ENCODE results near the gene OSGEP. TPM values are rescaled to one million over a fixed set of nuclear protein-coding genes. Genes with fewer than 3 reads are reported as not detected.

Gene OSGEP
- total RNA-seq, 1 experiment from 2014 or later: 64.1 TPM

- Histone ChIP-seq H3K27ac (ENCODE audit: low read length) (peak overlapping the region; percentile 80), H3K9me2 (replicated peaks; ENCODE audit: low read length) (no peaks in the 10 kb centered on the region), H3K36me3 (ENCODE audit: low read depth, low read length) (peaks cover 29% of the 10 kb centered on the region), H3K9me3 (ENCODE audit: low read length) (no peaks in the 10 kb centered on the region), H3K9ac (ENCODE audit: low read length) (peak overlapping the region; percentile 91), H4K20me1 (ENCODE audit: low read length) (peaks cover 38% of the 10 kb centered on the region), H3K4me3 (ENCODE audit: low read length) (peak overlapping the region; percentile 92), H3K79me2 (ENCODE audit: low read length) (peaks cover 55% of the 10 kb centered on the region), H3K4me1 (ENCODE audit: insufficient read depth, low read length) (peaks cover 18% of the 10 kb centered on the region), H2AFZ (ENCODE audit: low read length) (peak overlapping the region; percentile 84), H3F3A (ENCODE audit: low read length, unreplicated experiment) (no peaks in the 10 kb centered on the region), H3K4me2 (ENCODE audit: low read length) (peak overlapping the region; percentile 97), H3K27me3 (ENCODE audit: low read length) (no peaks in the 10 kb centered on the region)
- CTCF ChIA-PET: interaction anchor here (0.6 to 1.4 kb wide), 2 partner anchors 9 to 128 kb away, joined by 4 to 7 read pairs; partner anchors contain the start of gene PIP4P1
- TF ChIP-seq CTCF (conservative IDR thresholded peaks at IDR 0.05; ENCODE audit: low read depth, low read length): no peak
- TF ChIP-seq EZH2 (IDR thresholded peaks at IDR 0.05; ENCODE audit: low read length, unreplicated experiment): no peak
- TF ChIP-seq EZH2phosphoT487 (IDR thresholded peaks at IDR 0.05; ENCODE audit: borderline replicate concordance, low read length): no peak
- intact Hi-C loops (cut with micrococcal nuclease): loop anchor here (1.0 to 5.0 kb wide), 2 partner anchors 9 to 137 kb away; partner anchors contain the start of gene PIP4P1
- POLR2A ChIA-PET (ENCODE audit: unreplicated experiment): interaction anchor here (0.9 to 1.1 kb wide), 2 partner anchors 9 to 127 kb away, joined by 7 read pairs; partner anchors contain the start of genes PARP2 and PIP4P1
- BruUV-seq (replicated peaks): TSS peak; percentile 76
- ATAC-seq: peak; percentile 77
- peak; percentile 90 for DNase-seq
These were observed 15.4 kb upstream of the OSGEP start for GRCh38 chr14:20469890-20470602.

GRCh38 chr14:20469242-20469889, 14.8 kb upstream of the OSGEP start, which contains the start of gene PNP:
PNP (plus strand) TSS chr14:20469406; CDS start chr14:20469525, 119 bp downstream.
- Histone ChIP-seq H3K4me1 (ENCODE audit: insufficient read depth, low read length) (peaks cover 18% of the 10 kb centered on the region), H3K9me3 (ENCODE audit: low read length) (no peaks in the 10 kb centered on the region), H3K4me3 (ENCODE audit: low read length) (peak within 1 kb of the TSS; percentile 92), H3K27me3 (ENCODE audit: low read length) (no peaks in the 10 kb centered on the region), H3K36me3 (ENCODE audit: low read depth, low read length) (peaks cover 22% of the 10 kb centered on the region), H4K20me1 (ENCODE audit: low read length) (peaks cover 37% of the 10 kb centered on the region), H3K4me2 (ENCODE audit: low read length) (peak within 1 kb of the TSS; percentile 97), H3F3A (ENCODE audit: low read length, unreplicated experiment) (no peaks in the 10 kb centered on the region), H3K9ac (ENCODE audit: low read length) (peak within 1 kb of the TSS; percentile 91), H3K27ac (ENCODE audit: low read length) (peak within 1 kb of the TSS; percentile 80), H2AFZ (ENCODE audit: low read length) (peak within 1 kb of the TSS; percentile 84), H3K9me2 (replicated peaks; ENCODE audit: low read length) (no peaks in the 10 kb centered on the region), H3K79me2 (ENCODE audit: low read length) (peaks cover 49% of the 10 kb centered on the region)
- peak; percentile 94 for ATAC-seq
- intact Hi-C loops (cut with micrococcal nuclease): loop anchor here (1.0 to 5.0 kb wide), 2 partner anchors 8 to 138 kb away; partner anchors contain the start of gene PIP4P1
- BruUV-seq (replicated peaks): TSS peak; percentile 54
- ChIA-PET POLR2A (ENCODE audit: unreplicated experiment) (interaction anchor here (0.9 to 1.1 kb wide), 2 partner anchors 8 to 126 kb away, joined by 7 read pairs; partner anchors contain the start of genes PARP2 and PIP4P1), CTCF (interaction anchor here (1.4 kb wide), 1 partner anchor 8 kb away, joined by 4 read pairs; the partner anchor contains the start of gene PIP4P1)
- TF ChIP-seq CTCF (conservative IDR thresholded peaks at IDR 0.05; ENCODE audit: low read depth, low read length): no peak
- peak; percentile 92 for DNase-seq
